Activated CD8-positive, alpha-beta memory T cell treated with anti-CD3 and anti-CD28 coated beads for 4 hours (primary cell): ENCODE results near the gene SF3B2.
A peak's percentile ranks its signal among the peaks of the same experiment; 100 is the strongest.
"Not testable (repeated sequence)": the region's sequence is repeated elsewhere in the genome, so short reads cannot be mapped to it uniquely, and the experiment has no call there.

Experiments used
- DNase-seq, 2 donors: peaks; one replicate each; pipeline ENCODE4 v3.0.0-alpha.2; 2020; ENCODE audit warnings: low read depth in 2 of 2

SF3B2 gene

GRCh38 chr11:66072081-66072480, 19.9 kb downstream of the SF3B2 start:
- DNase-seq, result no peak

- no peak for DNase-seq
Observed at GRCh38 chr11:66072518-66072917, 20.4 kb downstream of the SF3B2 start.

- DNase-seq, result no peak
Observed at GRCh38 chr11:66073669-66074068, 21.5 kb downstream of the SF3B2 start.

GRCh38 chr11:66075273-66075672, 23.1 kb downstream of the SF3B2 start:
- DNase-seq, result no peak

GRCh38 chr11:66076561-66076960, 24.4 kb downstream of the SF3B2 start:
- no peak for DNase-seq

GRCh38 chr11:66077927-66078326, 25.8 kb downstream of the SF3B2 start:
- DNase-seq, result no peak

- not testable (repeated sequence) for DNase-seq
Observed at GRCh38 chr11:66078949-66079348, 26.8 kb downstream of the SF3B2 start.

- DNase-seq, result peak; percentile 36 to 64
Observed at GRCh38 chr11:66080055-66080817, 28.1 kb downstream of the SF3B2 start.

GRCh38 chr11:66081505-66081904, 29.3 kb downstream of the SF3B2 start:
- peak; percentile 37 to 47 for DNase-seq

- DNase-seq, result no peak
Observed at GRCh38 chr11:66082946-66083698, 31.0 kb downstream of the SF3B2 start.

- DNase-seq, result no peak
Observed at GRCh38 chr11:66083767-66084166, 31.6 kb downstream of the SF3B2 start.

GRCh38 chr11:66084821-66085475, 32.8 kb downstream of the SF3B2 start:
- DNase-seq, result no peak

GRCh38 chr11:66087148-66087908, 35.2 kb downstream of the SF3B2 start:
- DNase-seq, result no peak

GRCh38 chr11:66089067-66089466, 36.9 kb downstream of the SF3B2 start:
- no peak for DNase-seq

- DNase-seq, result no peak
Observed at GRCh38 chr11:66090288-66090687, 38.1 kb downstream of the SF3B2 start.

- not testable (repeated sequence) for DNase-seq
Observed at GRCh38 chr11:66092125-66092524, 40.0 kb downstream of the SF3B2 start.

GRCh38 chr11:66099746-66100145, 47.6 kb downstream of the SF3B2 start:
- not testable (repeated sequence) for DNase-seq

- peak in 1 of 2 donors; percentile 28 for DNase-seq
Observed at GRCh38 chr11:66100272-66101065, 48.3 kb downstream of the SF3B2 start.

- DNase-seq, result no peak
Observed at GRCh38 chr11:66101066-66101464, 48.9 kb downstream of the SF3B2 start.

GRCh38 chr11:66104057-66104638, 52.0 kb downstream of the SF3B2 start:
- DNase-seq, result no peak
